Measurements from ENCODE around the gene ARRDC4. TPM values are rescaled to one million over a fixed set of nuclear protein-coding genes. Genes with fewer than 3 reads are reported as not detected.

The ARRDC4 gene
- total and polyA plus RNA-seq, 2 of the 8 experiments (the other 6 are each of a cell fraction or from before 2014, with no cell fraction given), result 3.5 to 3.8 TPM

GRCh38 chr15:97961067-97961954, 808 bp downstream of the ARRDC4 start (continued):
- TF ChIP-seq POU5F1 (IDR thresholded peaks at IDR 0.05; ENCODE audit: low read depth, low read length), result no peak
- TF ChIP-seq GABPA (IDR thresholded peaks at IDR 0.05; ENCODE audit: borderline replicate concordance, insufficient read depth, low read length), result no peak
- no peak for TF ChIP-seq KDM1A (IDR thresholded peaks at IDR 0.05; ENCODE audit: borderline replicate concordance, low read length)
- TF ChIP-seq SIX5 (IDR thresholded peaks at IDR 0.05; ENCODE audit: low read depth, low read length), result no peak
- peak; percentile 28; the same call in 1 of the 2 replicates for TF ChIP-seq RBBP5 (IDR thresholded peaks at IDR 0.05; ENCODE audit: borderline replicate concordance, low read depth, low read length)
- no peak for TF ChIP-seq SAP30 (IDR thresholded peaks at IDR 0.05; ENCODE audit: insufficient read depth, insufficient replicate concordance, low read length)

Data from H1 (cell line).